Occipital lobe (tissue), 2 donors: ENCODE results near the gene POU3F2. TPM values are rescaled to one million over a fixed set of nuclear protein-coding genes. Genes with fewer than 3 reads are reported as not detected.

ENCODE experiments used
- DNase-seq: peaks from one replicate; lab custom pipeline; 2025; lab: John Stamatoyannopoulos, UW
- total RNA-seq: library from RNA; depleted of rRNA; stranded (reverse); fragments of >200 nt; gene quantifications from one replicate; pipeline ENCODE4 v1.2.3, GENCODE V29; 2014

Gene POU3F2
- total RNA-seq, 1 donor from 2014 or later, result 194 TPM

GRCh38 chr6:98843271-98844243 lies 9.2 kb downstream of the POU3F2 start:
- no peak for DNase-seq

GRCh38 chr6:98844244-98845210 lies 10.2 kb downstream of the POU3F2 start:
- DNase-seq, result no peak

DNA sequence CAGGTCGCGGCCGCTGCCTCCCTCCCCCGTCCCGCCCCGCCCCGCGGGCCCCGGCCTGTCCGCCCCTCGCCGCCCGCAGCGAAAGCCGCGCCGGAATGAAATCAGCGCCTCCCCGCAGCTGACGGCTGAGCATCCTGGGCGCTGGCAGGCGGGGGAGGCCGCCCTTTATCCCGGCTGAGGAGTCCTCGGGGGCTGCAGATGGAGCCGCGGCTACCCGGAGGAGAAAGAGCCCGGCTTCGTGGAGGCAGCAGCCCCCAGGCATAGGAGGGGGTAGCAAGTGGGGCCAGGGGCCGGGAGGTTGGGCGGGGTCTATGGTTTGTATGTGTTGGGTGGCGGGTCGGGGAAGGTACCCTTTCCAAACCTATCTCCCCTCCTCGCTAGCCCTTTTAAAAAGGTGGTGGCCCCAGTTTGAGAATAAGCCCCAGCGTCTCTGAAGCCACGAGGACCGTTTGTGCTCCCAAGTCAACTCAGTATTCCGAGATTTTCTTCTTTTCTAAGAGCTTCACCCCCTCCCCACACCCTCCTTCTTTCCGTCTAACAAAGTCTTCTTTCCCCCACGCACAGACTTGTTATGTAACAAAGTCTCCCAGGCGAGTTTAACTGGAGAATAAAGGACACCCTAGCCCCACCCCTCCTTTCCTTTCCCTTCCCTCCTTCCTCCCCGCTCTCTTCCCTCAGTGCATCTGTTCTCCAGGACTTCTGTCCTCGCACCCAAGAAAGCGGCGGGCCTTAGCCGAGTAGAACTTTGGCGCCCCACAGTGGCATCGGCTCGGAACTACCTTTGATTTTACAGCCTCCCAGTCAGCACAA lies 11.0 kb downstream of the POU3F2 start:
- DNase-seq, result peak; percentile 85

- DNase-seq, result no peak
These were observed 11.6 kb downstream of the POU3F2 start for GRCh38 chr6:98846021-98846380.

DNA sequence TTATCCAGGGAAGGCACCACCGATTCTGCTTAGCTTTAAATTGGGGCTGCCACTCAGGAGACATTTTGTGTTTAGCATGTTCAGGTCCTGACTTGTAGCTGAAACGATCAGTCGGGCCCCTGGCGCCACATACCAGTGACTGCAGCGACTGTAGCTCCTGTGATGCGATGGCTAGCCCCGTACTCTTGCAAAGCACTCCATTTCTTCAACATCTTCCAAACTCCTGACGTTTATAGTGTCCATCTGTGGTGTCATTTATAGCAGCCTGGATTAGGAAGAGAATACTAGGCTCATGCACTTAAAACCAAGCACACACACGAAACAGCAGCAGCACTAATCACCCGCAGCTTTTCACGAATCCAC lies 13.0 kb downstream of the POU3F2 start:
- no peak for DNase-seq

- no peak for DNase-seq
These were observed 13.6 kb downstream of the POU3F2 start for GRCh38 chr6:98847779-98848538.

DNA sequence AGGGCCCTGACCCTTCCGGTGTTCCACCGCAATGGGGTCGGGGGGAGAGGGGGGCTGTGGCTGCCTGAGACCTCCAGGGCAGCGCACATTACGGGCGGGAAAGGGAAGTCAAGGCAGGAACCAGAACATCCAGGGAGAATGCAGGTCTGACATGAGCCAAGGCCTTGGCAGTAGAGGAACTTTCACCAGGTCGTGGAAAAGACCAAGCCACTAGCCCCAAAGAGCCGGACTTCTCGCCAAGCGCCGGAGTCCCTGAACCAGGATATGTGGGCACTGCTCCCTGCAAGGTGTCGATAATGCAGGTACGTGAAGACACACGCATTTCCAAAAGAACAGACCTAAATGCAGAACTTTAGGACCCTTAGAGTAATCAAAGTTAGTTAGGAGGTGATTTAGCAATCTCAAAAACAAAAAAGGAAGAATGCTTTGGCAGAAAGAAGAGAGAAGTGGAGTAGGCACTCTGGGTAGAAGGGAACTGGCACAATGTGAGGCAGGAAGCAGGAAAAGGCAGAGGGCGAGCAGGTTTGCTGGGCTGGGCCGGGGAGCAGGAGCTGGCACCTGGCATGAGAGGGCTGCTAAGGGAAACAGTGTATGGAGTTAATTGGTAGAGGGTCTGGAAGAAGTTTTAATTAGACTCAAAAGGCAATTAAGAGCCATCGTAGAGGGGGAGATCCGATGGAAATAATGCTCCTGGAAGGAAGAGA lies 14.3 kb downstream of the POU3F2 start:
- DNase-seq, result no peak

DNA sequence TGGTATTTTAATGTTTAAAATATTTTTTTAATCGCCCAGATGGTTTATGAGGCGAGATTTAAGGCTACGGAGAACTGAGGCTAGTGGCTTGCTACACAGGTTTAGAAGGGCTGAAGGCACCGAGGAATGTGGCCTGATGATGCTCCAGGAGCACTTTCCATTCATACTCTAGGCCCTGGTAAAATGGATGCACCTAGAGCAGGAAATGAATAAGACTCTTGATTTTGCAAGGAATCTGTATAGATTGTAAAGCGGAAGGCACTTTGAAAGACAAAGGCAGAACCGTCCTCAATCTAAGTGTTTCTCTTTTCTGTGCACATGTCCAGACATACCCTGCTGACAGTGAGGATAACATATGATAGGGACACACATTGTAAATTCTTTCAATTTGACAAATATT lies 30.1 kb downstream of the POU3F2 start:
- no peak for DNase-seq

DNA sequence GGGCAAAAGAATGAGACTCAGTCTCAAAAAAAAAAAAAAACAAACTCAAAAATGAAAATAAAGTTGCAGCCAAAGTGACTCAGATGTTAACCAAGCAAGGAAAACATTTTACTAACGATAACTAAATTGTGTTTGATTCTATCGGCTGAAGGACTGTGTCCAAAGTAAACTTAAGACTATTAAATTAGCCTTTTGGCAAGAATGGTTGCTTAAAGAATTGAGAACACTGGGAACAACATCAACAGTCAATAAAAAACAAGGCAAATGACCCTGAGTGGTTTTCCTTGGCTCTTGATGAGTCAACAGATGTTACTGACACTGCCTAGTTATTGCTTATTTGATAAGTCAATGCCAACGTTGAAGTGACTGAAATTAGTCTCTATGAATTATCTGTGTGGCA lies 36.7 kb downstream of the POU3F2 start:
- DNase-seq, result no peak

- no peak for DNase-seq
These were observed 37.4 kb downstream of the POU3F2 start for GRCh38 chr6:98871821-98872220.

- no peak for DNase-seq
These were observed 41.0 kb downstream of the POU3F2 start for GRCh38 chr6:98875375-98875774.

GRCh38 chr6:98877250-98877649 lies 42.9 kb downstream of the POU3F2 start:
- no peak for DNase-seq

DNA sequence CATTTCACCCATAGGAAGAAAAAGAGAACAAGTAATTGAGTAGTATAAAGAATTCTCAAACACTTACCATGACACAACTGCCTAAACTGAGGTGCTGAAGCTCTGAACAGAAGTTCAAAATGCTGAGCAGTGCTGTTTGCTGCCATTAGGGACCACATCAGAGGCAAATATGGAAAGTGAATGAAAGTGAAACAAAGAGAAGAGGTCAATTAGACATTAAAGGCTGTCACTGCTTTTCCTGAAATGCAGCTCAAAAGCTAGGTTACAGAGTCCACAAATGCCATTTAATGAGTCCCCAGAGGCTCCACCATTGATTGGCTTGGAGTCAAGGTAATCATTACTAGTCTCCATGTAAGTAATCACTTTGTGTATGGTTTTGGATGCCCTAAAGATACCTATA lies 46.1 kb downstream of the POU3F2 start:
- DNase-seq, result no peak

DNA sequence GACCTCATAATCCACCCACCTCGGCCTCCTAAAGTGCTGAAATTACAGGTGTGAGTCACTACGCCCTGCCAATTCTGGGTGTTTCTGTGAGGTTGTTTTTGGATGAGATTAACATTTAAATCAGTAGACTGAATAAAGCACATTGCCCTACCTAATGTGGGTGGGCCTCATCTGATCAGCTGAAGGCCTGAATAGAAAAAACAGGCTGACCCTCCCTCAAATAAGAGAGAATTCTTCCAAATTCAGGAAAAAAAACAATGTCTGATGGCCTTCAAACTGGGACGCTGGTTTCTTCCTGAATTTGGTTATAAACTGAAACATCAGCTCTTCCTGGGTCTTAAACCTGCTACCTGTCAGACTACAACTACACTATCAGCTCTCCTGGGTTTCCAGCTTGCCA lies 51.0 kb downstream of the POU3F2 start:
- DNase-seq, result no peak

- DNase-seq, result no peak
These were observed 53.3 kb downstream of the POU3F2 start for GRCh38 chr6:98887650-98888049.

Other genes starting within 250 kb of the POU3F2 start
- gene FBXL4, start 113.4 kb downstream of the POU3F2 start, total RNA-seq, result 44.6 TPM